K562 (cell line): Measurements from ENCODE around the gene HOXB13.

ENCODE experiments used
- CEBPG ChIP-seq, 3 experiments: fragments of 200-800 bp in 1 of 3; sonication (Bioruptor generic) in 1 of 3; sonication (generic) in 1 of 3; formaldehyde crosslinking in 1 of 3; IDR thresholded peaks in 2 of 3; conservative IDR thresholded peaks in 1 of 3; 2 replicates each; pipeline versions ENCODE4 v1.6.1 to v1.8.0; 2016 to 2022; ENCODE audit warnings: missing compliant biosample characterization in 2 of 3, missing genetic modification characterization in 2 of 3, mild to moderate bottlenecking in 1 of 3, missing genetic modification reagents in 1 of 3
- SMAD4 ChIP-seq: fragments of 250-450 bp; sonication (Bioruptor Pico); conservative IDR thresholded peaks from 2 replicates; pipeline ENCODE4 v1.8.0; 2021; ENCODE audit warnings: inconsistent platforms, mild to moderate bottlenecking, moderate library complexity
- ZNF764 ChIP-seq: fragments of 250-450 bp; sonication (Bioruptor Pico); IDR thresholded peaks from 2 replicates; pipeline ENCODE4 v1.4.0; 2020; ENCODE audit warnings: low read depth, mild to moderate bottlenecking, moderate library complexity

GRCh38 chr17:48720266-48721008 lies 8.1 kb downstream of the HOXB13 start:
- TF ChIP-seq CEBPG (CRISPR knock-in tag; IDR thresholded peaks at IDR 0.05): no peak
- no peak for TF ChIP-seq CEBPG (tag; conservative IDR thresholded peaks at IDR 0.05 in 1 of 2, IDR thresholded peaks at IDR 0.05 in 1 of 2)
- no peak for TF ChIP-seq ZNF764 (CRISPR knock-in tag)
- TF ChIP-seq SMAD4 (CRISPR knock-in tag): no peak
